Measurements from ENCODE around the gene FAM53A. TPM values are rescaled to one million over a fixed set of nuclear protein-coding genes. Genes with fewer than 3 reads are reported as not detected.

The FAM53A gene
- total RNA-seq, 1 experiment from 2014 or later, result 1.6 TPM

DNA sequence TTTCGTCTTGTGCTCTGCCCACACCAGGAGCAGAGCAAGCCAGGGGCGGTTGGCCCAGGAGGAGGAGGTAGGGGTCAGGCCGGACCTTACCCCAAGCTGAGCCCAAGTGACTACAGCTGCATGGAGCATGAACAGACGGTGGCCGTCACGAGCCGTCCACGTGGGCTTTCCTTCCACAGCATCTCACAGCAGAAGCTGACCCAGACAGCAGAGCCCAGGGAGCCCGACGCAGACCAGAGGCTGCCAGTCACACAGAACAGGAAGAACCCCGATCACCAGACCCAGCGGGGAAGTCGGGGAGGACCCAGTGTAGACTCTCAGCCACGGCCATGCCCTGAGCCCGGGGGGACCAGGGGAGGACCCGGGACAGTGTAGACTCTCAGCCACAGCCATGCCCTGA, 58.0 kb downstream of the FAM53A start:
- CTCF ChIA-PET, result no interaction called here

GRCh38 chr4:1625600-1626138, 58.4 kb downstream of the FAM53A start:
- POLR2A ChIA-PET (ENCODE audit: low non-redundant PET), result no interaction called here
- intact Hi-C loops (cut with micrococcal nuclease; ENCODE audit: unreplicated experiment), result loop anchor here (5.0 kb wide), 1 partner anchor 268 kb away; no protein-coding TSS in a partner anchor
- no peak overlapping the region for H3K27ac ChIP-seq (ENCODE audit: low read depth, low read length, poor library complexity, severe bottlenecking)

More for the DNA sequence above, 58.0 kb downstream of the FAM53A start:
- no peaks in the 10 kb centered on the region for H3K36me3 ChIP-seq (ENCODE audit: insufficient read depth, low read length, poor library complexity, severe bottlenecking)
- POLR2A ChIA-PET (ENCODE audit: low non-redundant PET), result no interaction called here
- H3K9me3 ChIP-seq (ENCODE audit: low read depth, low read length, poor library complexity, severe bottlenecking), result no peaks in the 10 kb centered on the region
- no peak overlapping the region for H3K27ac ChIP-seq (ENCODE audit: low read depth, low read length, poor library complexity, severe bottlenecking)
- TF ChIP-seq, protein P1, sequence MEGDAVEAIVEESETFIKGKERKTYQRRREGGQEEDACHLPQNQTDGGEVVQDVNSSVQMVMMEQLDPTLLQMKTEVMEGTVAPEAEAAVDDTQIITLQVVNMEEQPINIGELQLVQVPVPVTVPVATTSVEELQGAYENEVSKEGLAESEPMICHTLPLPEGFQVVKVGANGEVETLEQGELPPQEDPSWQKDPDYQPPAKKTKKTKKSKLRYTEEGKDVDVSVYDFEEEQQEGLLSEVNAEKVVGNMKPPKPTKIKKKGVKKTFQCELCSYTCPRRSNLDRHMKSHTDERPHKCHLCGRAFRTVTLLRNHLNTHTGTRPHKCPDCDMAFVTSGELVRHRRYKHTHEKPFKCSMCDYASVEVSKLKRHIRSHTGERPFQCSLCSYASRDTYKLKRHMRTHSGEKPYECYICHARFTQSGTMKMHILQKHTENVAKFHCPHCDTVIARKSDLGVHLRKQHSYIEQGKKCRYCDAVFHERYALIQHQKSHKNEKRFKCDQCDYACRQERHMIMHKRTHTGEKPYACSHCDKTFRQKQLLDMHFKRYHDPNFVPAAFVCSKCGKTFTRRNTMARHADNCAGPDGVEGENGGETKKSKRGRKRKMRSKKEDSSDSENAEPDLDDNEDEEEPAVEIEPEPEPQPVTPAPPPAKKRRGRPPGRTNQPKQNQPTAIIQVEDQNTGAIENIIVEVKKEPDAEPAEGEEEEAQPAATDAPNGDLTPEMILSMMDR (conservative IDR thresholded peaks at IDR 0.05; ENCODE audit: low read depth, low read length), result no peak
- no peak for TF ChIP-seq EZH2 (IDR thresholded peaks at IDR 0.05; ENCODE audit: borderline replicate concordance, low read depth, low read length, poor library complexity, severe bottlenecking)
- BruUV-seq (replicated peaks), result no TSS peak
- H3K4me1 ChIP-seq (ENCODE audit: insufficient read depth, low read length, poor library complexity, severe bottlenecking), result no peaks in the 10 kb centered on the region
- no peak overlapping the region for H3K4me3 ChIP-seq (ENCODE audit: low read depth, low read length, poor library complexity, severe bottlenecking)
- DNase-seq (ENCODE audit: low spot score), result no peak
- H3K27me3 ChIP-seq (replicated peaks; ENCODE audit: insufficient read depth, low read depth, low read length, poor library complexity), result no peaks in the 10 kb centered on the region
- intact Hi-C loops (cut with micrococcal nuclease; ENCODE audit: unreplicated experiment), result loop anchor here (5.0 kb wide), 1 partner anchor 269 kb away; no protein-coding TSS in a partner anchor

DNA sequence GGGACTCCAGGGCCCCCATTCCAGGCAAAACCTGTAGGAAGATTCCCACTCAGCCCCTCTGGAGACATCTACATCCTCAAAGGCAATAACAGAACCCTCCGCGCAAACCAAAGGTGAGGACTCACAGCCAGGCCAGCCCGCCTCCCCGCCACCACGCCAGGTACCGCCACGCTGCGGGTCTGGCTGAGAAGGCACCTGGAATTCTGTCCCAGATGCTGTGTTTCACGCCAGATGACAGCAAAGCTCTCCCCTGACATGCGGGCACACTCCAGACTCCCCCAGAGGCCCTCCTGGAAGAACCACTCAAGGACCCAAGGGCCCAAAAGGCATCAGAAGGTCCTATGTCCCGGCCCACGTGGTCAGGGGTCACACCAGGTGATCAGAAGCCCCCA, 59.6 kb downstream of the FAM53A start:
- Histone ChIP-seq H3K9me3 (ENCODE audit: low read depth, low read length, poor library complexity, severe bottlenecking) (no peaks in the 10 kb centered on the region), H3K27ac (ENCODE audit: low read depth, low read length, poor library complexity, severe bottlenecking) (no peak overlapping the region), H3K4me1 (ENCODE audit: insufficient read depth, low read length, poor library complexity, severe bottlenecking) (no peaks in the 10 kb centered on the region), H3K36me3 (ENCODE audit: insufficient read depth, low read length, poor library complexity, severe bottlenecking) (no peaks in the 10 kb centered on the region), H3K27me3 (replicated peaks; ENCODE audit: insufficient read depth, low read depth, low read length, poor library complexity) (no peaks in the 10 kb centered on the region), H3K4me3 (ENCODE audit: low read depth, low read length, poor library complexity, severe bottlenecking) (no peak overlapping the region)
- no peak for TF ChIP-seq EZH2 (IDR thresholded peaks at IDR 0.05; ENCODE audit: borderline replicate concordance, low read depth, low read length, poor library complexity, severe bottlenecking)
- TF ChIP-seq, protein P1 (conservative IDR thresholded peaks at IDR 0.05; ENCODE audit: low read depth, low read length), result no peak
- no peak for DNase-seq (ENCODE audit: low spot score)
- no TSS peak for BruUV-seq (replicated peaks)
- ChIA-PET POLR2A (ENCODE audit: low non-redundant PET) (no interaction called here), CTCF (no interaction called here)
- intact Hi-C loops (cut with micrococcal nuclease; ENCODE audit: unreplicated experiment), result no loop called here

More at GRCh38 chr4:1625600-1626138, 58.4 kb downstream of the FAM53A start:
- Histone ChIP-seq H3K36me3 (ENCODE audit: insufficient read depth, low read length, poor library complexity, severe bottlenecking) (no peaks in the 10 kb centered on the region), H3K4me3 (ENCODE audit: low read depth, low read length, poor library complexity, severe bottlenecking) (no peak overlapping the region), H3K9me3 (ENCODE audit: low read depth, low read length, poor library complexity, severe bottlenecking) (no peaks in the 10 kb centered on the region), H3K4me1 (ENCODE audit: insufficient read depth, low read length, poor library complexity, severe bottlenecking) (no peaks in the 10 kb centered on the region), H3K27me3 (replicated peaks; ENCODE audit: insufficient read depth, low read depth, low read length, poor library complexity) (no peaks in the 10 kb centered on the region)
- DNase-seq (ENCODE audit: low spot score), result no peak
- no peak for TF ChIP-seq EZH2 (IDR thresholded peaks at IDR 0.05; ENCODE audit: borderline replicate concordance, low read depth, low read length, poor library complexity, severe bottlenecking)
- TF ChIP-seq, protein P1 (conservative IDR thresholded peaks at IDR 0.05; ENCODE audit: low read depth, low read length), result no peak
- CTCF ChIA-PET, result no interaction called here
- BruUV-seq (replicated peaks), result no TSS peak
